Amniotic stem cell (primary cell): ENCODE results near the gene SLC13A4.
A peak's percentile ranks its signal among the peaks of the same experiment; 100 is the strongest.
"Not testable (repeated sequence)": the region's sequence is repeated elsewhere in the genome, so short reads cannot be mapped to it uniquely, and the experiment has no call there.

Experiments used
- DNase-seq: peaks from one replicate; lab custom pipeline; 2025; lab: John Stamatoyannopoulos, UW

The SLC13A4 gene, protein sequence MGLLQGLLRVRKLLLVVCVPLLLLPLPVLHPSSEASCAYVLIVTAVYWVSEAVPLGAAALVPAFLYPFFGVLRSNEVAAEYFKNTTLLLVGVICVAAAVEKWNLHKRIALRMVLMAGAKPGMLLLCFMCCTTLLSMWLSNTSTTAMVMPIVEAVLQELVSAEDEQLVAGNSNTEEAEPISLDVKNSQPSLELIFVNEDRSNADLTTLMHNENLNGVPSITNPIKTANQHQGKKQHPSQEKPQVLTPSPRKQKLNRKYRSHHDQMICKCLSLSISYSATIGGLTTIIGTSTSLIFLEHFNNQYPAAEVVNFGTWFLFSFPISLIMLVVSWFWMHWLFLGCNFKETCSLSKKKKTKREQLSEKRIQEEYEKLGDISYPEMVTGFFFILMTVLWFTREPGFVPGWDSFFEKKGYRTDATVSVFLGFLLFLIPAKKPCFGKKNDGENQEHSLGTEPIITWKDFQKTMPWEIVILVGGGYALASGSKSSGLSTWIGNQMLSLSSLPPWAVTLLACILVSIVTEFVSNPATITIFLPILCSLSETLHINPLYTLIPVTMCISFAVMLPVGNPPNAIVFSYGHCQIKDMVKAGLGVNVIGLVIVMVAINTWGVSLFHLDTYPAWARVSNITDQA

DNA sequence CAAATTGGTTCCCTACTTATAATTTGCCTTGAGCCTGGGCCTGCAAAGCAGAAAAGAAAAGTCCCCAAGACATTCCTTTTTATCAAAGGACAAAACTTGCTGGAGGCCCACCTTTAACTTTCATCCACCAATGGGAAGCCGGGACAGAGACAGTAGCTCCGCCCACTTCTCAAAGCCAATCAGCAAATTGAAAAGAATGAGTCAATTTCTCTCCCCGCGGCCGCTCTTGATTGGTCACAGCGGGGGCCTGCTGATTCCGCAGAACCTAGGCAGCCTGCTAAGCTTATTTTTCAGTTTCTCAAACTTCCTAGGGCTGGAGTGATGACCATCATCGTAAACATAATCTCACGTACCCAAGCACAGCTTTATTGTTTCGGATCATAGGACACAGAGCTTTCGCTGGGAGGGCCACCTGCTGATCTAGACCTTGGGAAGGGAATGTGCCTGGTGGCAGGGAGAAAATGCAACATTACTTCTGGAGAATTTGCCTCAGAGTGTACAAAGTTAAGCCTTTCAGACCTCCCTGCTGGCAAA is at the start of gene SLC13A4:
Gene SLC13A4 (minus strand): TSS at position 51 of the 534 bp plus-strand sequence. CDS start 690 bp downstream, outside the sequence.
- no peak for DNase-seq

DNA sequence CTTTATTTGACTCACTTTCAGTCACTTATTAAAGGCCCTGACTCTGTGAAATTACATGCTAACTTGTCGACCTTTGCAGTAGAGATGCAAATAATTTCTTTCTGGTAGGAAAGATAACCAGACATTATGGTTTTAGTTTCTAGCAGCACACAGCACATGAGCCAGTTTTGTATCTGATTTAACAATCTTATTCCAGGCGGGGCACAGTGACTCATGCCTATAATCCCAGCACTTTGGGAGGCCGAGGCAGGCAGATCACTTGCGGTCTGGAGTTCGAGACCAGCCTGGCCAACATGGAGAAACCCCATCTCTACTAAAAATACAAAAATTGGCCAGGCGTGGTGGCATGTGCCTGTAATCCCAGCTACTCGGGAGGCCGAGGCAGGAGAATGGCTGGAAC is 47.9 kb upstream of the SLC13A4 start:
- DNase-seq = not testable (repeated sequence)

DNA sequence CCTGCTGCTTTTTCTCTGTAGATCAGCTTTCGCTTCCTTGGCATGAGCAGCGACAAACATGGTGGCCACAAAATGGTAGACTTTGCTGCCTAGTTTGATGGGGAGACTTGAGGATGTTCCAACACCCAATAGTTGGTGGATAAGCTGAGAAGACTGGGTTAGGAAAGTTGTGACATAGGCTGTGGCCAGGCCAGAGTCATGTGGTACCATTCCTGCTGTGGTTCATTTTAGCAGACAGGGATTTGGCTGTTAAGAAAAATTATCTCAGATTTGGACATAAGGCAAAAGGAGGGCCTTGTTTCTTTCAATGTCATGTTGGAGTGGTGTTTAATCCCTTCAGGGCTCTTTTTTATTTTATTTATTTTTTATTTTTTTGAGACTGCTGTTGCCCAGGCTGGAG is 47.2 kb upstream of the SLC13A4 start:
- DNase-seq = no peak

DNA sequence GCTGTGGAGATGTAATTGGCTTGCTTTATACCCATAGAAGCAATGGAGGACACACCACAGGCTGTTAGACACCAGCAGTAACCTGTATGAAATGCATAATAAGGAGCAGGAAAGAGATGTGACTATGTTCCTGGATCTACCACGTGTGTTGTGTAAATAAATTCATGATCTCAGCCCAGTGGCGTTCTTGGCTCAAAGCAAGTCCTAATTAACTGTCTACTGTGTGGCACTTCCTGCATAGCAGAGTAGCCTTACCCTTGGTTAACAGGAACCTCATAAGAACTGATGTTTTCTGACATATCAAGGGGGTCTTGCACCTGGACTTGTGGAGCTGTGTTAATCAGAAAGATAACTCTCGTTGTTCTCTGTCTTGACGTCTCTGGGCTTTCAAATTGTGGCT is 46.3 kb upstream of the SLC13A4 start:
- DNase-seq = no peak

DNA sequence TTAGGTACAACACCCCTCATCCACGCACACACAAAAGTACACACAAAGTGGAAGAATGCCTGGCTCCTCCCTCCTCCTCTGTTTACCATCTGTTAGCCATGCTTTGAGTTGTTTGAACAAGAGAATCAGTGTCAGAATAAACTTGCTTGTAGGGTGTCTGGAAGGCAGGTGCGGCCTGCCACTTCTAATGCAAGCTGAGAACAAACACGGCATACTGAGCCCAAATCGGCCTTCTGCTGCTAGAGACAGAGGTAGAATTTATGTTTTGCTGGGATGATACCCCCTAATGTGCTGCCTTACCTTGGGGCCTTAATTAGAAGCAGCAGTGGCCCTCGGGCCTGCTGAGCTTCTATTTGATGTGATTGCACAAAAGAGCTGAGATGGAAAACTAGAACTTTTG is 45.5 kb upstream of the SLC13A4 start:
- DNase-seq = no peak

DNA sequence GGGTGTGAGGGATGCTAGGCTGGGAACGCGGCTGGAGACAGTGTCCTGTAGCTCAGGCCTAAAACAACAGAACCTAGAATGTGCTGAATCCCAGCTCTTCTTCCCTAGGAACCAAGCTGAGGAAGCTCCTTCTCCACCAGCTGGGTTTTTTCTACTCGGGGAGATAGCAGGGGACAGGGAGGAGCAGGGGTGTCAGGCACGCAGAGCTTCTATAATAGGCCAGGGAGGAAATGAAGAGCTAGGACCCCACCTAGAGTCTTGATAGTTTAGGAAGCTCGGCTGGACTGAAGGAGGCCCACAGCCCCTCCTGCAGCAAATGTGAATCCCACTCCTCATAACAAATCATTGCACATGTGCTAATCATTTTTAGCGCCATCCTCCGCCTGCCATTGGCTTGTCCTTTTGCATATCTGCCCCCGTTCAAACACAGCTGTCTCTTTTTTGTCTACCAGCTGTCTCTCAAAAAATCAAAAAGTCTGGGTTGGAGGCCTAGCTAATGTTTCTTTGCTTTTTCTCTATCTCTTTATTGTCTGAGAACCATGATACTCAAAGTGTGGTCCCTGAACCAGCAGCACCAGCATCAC is 44.7 kb upstream of the SLC13A4 start:
- no peak for DNase-seq

DNA sequence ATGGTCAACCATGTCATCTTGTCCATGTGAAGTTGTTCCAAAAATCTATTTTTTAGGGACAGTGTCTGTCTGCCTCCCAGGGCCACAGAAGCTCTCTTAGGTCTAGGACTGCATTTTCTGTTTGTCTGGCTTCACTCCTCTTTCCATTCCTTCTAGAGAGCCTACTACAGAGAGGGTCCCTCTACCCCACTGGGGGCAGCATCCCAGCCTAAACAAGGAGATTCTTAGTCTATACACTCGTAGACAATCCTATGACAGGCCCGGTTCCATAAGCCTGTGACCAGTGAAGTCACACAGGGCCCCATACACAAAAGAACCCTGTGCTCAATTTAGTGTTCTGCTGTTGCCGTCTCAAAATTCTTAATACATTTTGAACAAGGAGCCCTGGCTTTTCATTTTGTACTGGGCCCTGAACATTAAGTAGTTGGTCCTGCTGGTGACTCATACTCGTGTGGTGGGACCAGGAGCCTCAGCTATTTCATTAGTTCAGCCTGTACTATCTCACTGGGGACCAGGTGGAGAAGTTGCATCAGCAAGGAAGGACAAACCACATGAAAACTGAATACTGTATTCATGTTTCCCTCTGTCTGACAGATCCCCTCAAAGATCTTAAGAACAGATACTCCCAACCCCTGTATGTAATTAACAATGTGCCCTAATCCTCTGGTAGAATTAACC is 44.1 kb upstream of the SLC13A4 start:
- no peak for DNase-seq

DNA sequence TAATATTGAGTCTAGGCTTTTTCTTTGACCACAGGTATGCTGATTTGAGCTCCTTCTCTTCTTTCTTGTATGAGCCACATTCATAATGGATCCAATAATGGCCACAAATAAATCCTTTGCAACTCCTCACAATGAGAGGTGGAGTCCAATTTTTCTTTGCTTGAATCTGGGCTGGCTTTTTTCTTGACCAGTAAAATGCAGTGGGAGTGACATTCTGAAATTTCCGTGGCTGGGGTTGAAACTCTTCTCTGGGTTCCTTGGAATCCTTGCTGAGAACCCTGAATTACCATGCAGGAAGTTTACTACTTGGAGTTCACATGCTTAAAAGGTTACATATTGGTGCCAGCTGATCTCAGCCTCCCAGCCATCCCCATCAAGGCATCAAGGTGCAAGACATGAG is 43.1 kb upstream of the SLC13A4 start:
- DNase-seq = no peak

DNA sequence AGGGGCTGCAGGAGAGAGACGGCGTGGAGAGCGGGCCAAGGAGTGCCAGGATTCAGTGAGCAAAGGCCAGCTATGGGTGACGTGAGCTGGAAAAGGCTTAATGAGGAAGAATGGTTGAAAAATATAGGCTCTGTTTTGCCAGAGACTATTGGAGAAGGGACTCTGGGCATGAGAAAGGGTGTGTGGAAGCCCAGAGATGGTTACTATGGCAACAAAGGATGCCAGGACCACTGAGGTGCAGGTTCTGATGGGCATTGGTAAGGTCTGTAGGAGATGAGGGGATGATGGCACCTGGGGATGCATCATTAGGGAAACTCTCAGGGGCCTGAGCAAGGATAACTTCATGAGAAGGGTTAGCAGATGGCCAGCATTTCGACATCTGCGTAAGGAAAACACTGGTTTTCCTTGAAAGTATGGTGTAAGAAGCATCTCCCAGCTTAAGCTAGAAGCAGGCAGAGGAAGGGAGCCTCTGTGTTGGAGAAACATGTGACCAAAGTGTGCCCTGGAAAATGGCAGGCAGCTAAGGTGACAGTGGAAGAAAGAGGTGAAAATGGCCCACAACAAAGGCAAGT is 42.2 kb upstream of the SLC13A4 start:
- DNase-seq = no peak

DNA sequence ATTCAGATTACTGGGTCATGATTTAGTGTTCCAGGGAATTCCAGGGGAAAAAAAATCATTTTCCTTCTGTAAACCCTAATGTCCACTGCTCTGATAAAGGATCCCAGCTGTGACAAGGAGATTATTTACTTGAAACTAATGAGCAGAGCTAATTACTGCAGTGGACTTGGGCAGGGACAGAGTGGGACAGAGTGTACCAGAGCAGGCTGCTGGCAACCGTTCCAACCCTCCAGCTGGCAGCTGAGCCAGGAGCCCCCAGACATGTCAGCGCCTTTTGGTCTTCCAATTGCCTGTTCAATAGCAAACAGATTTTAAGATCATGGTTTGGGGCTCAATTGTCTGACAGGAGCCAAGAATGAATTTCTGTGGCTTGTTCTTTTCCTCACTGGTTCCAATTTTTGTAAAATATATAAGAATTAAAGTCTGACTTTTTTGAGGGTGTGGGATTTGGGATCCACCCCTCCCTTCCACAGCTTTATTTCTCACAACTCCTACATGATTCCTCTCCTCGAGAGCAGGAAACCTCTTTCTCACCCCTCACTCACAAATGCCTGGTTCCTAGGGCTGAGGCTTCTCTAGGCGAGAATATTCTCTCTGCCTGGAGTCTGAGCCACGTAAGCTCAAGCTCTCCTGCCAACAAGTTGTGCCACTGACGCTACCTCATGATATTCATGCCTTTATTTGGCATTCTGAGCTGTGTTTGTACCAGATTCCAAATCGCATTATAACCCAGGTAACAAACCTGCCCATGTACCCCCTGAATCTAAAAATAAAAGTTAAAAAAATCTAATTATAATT is 41.2 kb upstream of the SLC13A4 start:
- DNase-seq = no peak

DNA sequence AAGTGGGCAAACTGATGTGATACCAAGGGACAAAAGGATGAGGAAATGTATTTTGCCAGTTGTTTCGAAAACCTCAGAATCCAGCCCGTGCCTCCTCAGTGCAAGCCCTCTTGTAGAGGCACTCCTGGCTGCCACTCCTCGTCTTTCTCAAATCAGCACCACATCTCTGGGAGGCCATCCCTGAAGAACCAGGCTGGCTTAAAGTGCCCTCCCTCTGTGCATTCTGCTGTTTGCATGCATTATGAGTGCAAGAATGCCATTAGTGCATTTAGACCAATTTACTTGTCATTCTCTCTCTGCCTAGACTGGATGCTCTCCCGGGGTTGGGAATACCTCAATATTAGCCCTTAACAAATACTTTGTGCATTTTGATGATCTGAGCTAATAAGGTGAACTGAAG is 40.5 kb upstream of the SLC13A4 start:
- DNase-seq = no peak

DNA sequence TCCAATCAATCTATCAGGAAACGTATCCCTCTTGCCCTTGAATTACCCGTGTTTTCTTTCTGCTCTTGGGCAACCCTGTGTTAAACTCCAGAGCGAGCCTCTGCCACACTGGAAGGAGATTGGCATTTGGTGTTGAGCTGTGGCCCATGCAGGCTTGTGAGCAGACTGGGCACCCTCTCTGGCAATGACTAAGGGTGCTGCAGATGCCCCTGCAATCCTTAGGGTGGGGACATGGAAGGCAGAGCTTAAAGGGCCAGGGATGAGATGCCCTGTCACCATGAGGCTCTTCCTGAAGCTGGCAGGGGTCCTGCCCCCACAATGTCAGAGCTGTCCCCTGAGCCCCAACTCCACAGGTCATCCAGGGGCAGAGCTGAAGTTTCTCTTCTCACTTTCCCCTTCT is 40.1 kb upstream of the SLC13A4 start:
- no peak for DNase-seq

DNA sequence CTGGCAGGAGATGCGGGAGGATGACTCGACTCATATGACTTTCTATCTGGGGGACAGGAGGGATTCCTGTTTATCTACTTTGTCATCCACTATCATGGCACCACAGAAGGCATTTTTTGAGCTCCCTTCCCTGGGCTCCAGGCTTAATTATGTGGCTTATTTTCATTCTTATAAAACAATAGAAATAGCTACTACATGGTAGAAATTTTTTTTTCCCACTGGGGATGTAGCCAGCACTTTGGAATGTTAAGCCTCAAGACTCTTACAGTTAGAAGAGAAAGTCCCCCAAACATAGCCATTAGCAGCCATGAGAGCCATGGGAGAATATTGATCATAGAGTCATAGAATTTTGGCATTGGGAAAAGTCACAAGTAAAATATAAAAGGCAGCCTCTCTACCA is 35.3 kb upstream of the SLC13A4 start:
- DNase-seq = no peak

DNA sequence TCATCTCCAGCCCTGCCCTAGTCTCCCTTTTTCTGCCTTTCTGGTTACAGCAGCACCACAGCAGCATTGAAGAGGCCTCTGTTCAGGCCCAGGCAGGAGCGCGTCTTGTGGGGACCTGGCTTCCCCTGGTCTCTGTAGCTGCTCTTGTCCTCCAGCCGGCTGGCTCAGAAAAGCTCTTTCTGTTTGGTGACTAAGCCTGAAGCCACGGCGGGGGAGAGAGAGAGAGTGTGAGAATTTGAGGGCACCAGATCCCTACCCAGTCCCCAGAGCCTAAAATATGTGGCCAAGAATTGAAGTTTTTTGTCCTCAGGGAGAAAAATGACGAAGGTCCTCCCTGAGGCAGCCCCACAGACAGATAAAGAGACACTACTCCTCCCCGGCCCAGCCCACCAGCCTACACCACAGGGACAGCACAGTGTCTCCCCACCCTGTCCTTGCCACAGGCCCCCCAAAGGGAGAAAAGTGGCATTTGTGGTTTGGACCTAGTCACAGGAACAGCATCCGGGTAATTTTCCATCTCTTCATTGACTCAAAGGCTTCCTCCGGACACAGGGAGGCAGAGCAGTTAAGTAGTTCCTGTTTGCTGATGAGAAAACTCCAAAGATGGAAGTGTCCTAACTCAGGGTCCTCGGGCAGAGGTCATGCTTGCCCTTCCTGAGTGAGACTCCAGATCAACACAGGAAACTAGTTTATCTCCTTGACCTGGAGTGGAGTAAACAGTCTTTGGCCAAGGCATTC is 33.9 kb upstream of the SLC13A4 start:
- DNase-seq = peak; percentile 37

DNA sequence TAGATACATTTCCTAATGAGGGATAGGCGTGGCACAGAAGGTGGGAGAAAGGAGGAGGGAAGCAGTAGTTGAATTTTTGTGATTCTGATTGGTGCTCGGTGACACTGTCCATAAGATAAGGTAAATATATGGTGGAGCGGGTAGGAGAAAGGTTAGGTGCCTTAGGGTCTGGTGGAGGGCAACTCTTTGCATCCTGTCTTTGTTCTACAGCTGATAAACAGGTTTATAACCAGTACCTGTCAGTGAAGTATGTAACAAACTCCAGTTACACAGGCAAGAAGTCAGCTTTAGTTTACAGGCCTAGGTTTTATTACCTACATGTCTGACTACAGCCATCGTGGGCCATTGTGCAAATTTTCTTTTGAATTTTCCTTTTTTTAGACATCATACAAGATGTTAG is 31.5 kb upstream of the SLC13A4 start:
- DNase-seq = no peak

DNA sequence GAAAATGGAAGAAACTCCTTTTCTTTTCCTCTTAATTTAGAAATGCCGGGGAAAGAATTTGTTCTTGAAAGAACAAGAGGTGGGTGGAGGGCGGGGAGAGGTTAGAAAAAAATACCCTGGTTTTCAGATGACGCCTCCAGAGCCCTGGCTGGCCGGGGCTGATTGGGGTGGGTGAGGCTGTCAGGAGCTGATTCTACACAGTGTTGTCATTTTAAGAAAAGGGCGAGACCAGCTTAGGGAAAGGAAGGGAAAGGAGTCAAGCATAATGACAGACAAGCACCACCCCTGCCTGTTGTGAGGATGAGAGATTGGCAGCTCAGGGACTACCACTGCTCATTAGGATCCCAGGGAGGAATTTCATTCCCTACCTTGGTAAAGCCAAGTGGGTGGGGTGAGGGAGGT is 30.5 kb upstream of the SLC13A4 start:
- no peak for DNase-seq

DNA sequence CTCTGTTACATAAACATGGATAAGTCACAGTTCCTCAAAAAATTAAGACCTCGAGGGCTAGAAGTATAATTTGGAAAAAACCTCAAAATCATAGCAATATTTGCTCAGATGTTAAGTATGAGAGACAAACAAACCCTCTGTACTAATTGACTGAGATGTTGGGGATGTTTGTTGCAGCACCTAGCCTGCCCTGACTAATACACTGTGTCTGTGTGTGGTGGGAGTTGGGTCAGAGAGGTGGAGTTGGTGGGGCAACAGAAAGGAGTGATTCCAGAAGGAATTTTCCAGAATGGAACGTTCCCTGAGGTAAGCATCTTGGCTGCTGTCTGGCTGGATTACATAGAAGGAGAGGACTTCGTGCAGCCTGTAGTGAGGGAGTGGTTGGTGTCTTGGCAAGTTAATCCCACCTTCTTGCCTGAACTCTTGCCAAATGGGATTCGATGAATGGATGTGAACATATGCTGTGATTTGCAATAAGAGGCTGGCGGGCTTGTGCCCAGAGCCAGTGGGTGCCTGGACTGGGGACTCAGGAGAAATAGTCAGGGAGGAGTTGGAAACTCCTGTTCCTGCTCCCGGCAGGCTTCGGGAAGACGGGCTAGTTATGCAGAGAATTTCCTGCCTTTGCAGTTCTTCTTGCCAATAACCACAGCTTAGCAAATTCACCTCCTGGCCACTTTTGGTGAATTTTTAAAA is 29.9 kb upstream of the SLC13A4 start:
- DNase-seq = peak; percentile 31

DNA sequence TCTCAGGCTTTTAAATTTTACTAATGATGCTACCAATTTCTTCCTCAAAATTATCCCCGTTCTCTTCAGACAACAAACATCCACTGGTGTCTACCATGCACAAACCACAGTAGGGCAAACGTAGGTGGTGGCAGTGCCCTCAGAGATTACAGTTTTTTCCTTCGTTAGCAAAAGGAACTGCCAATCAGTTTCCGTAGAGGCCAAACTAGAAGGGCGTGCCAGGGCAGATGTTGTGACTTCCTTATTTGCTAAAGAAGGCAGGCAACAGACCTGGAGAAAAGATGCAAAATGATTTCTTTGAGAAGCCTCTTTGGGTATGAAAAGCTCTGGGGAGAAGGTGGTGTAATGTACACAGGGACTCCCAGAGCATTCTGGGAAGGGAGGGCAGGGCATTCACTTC is 28.2 kb upstream of the SLC13A4 start:
- DNase-seq = no peak

DNA sequence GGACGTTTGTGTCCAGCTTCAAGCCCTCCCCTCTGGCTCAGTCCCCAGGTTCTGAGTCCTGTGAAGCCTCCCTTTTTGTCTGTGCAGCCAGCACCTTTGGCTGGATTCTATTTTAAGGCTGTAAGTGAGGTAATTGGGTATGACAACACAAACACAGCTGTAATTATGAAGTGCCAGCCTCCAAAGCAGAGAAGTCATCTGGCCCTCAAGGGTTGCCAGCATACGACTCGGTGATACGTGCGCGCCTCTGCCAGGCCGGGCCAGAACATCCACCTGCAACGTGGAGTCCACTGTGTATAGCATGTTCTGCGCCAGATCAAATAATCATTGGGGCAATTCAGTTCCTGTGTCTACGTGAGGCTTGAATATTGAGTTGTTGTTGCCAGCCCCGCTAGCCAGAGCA is 27.4 kb upstream of the SLC13A4 start:
- no peak for DNase-seq
